ENCODE data around the gene CUX1. TPM values are rescaled to one million over a fixed set of nuclear protein-coding genes. Genes with fewer than 3 reads are reported as not detected.

CUX1 gene
- total and polyA plus RNA-seq, 10 of the 15 experiments (the other 5 are each of a cell fraction or from before 2014, with no cell fraction given): 6.1 to 48.6 (median 25.9) TPM

- TF ChIP-seq, protein P1, sequence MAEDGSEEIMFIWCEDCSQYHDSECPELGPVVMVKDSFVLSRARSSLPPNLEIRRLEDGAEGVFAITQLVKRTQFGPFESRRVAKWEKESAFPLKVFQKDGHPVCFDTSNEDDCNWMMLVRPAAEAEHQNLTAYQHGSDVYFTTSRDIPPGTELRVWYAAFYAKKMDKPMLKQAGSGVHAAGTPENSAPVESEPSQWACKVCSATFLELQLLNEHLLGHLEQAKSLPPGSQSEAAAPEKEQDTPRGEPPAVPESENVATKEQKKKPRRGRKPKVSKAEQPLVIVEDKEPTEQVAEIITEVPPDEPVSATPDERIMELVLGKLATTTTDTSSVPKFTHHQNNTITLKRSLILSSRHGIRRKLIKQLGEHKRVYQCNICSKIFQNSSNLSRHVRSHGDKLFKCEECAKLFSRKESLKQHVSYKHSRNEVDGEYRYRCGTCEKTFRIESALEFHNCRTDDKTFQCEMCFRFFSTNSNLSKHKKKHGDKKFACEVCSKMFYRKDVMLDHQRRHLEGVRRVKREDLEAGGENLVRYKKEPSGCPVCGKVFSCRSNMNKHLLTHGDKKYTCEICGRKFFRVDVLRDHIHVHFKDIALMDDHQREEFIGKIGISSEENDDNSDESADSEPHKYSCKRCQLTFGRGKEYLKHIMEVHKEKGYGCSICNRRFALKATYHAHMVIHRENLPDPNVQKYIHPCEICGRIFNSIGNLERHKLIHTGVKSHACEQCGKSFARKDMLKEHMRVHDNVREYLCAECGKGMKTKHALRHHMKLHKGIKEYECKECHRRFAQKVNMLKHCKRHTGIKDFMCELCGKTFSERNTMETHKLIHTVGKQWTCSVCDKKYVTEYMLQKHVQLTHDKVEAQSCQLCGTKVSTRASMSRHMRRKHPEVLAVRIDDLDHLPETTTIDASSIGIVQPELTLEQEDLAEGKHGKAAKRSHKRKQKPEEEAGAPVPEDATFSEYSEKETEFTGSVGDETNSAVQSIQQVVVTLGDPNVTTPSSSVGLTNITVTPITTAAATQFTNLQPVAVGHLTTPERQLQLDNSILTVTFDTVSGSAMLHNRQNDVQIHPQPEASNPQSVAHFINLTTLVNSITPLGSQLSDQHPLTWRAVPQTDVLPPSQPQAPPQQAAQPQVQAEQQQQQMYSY (CRISPR knock-in tag; IDR thresholded peaks at IDR 0.05): no peak
- TF ChIP-seq SRF (IDR thresholded peaks at IDR 0.05; ENCODE audit: low read depth in 2 of 2, low read length in 2 of 2): no peak
- no peak for TF ChIP-seq SREBF1 (IDR thresholded peaks at IDR 0.05; ENCODE audit: low read length)
- TF ChIP-seq, protein P2, sequence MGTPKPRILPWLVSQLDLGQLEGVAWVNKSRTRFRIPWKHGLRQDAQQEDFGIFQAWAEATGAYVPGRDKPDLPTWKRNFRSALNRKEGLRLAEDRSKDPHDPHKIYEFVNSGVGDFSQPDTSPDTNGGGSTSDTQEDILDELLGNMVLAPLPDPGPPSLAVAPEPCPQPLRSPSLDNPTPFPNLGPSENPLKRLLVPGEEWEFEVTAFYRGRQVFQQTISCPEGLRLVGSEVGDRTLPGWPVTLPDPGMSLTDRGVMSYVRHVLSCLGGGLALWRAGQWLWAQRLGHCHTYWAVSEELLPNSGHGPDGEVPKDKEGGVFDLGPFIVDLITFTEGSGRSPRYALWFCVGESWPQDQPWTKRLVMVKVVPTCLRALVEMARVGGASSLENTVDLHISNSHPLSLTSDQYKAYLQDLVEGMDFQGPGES (IDR thresholded peaks at IDR 0.05): no peak
- no peak for TF ChIP-seq BMI1 (IDR thresholded peaks at IDR 0.05; ENCODE audit: borderline replicate concordance)
- TF ChIP-seq NRF1 (conservative IDR thresholded peaks at IDR 0.05; ENCODE audit: low read depth, low read length): no peak
These were observed 463.1 kb downstream of the CUX1 start (continued) for GRCh38 chr7:102280521-102280920.

GRCh38 chr7:102281785-102282184, 464.4 kb downstream of the CUX1 start:
- WGBS (ENCODE audit: insufficient coverage, insufficient replicate concordance, low lambda C conversion rate, missing lambda C conversion rate): 92% methylated on average over 14 of the region's 14 CpGs
- intact Hi-C loops (cut with micrococcal nuclease; ENCODE audit: unreplicated experiment): no loop called here
- no peak overlapping the region for H3K9ac ChIP-seq (ENCODE audit: control insufficient read depth, insufficient read depth, low read length)
- FAIRE-seq (no peak), DNase-seq (ENCODE audit: low read depth, low spot score) (no peak), ATAC-seq (no peak)
- no peak overlapping the region for H3K4me3 ChIP-seq
- H3K27me3 ChIP-seq (replicated peaks in 1 of 2; ENCODE audit: control insufficient read depth in 2 of 2, insufficient read depth in 2 of 2, low read length in 1 of 2): no peaks in the 10 kb centered on the region
- H3K4me2 ChIP-seq (ENCODE audit: control insufficient read depth, insufficient read depth): no peak overlapping the region
- H3K36me3 ChIP-seq (ENCODE audit: control insufficient read depth in 2 of 2, insufficient read depth in 2 of 2, low read length in 1 of 2): no peaks in the 10 kb centered on the region
- ChIA-PET SMC1A (ENCODE audit: uncharacterized antibody, unreplicated experiment) (interaction anchor here (9.2 kb wide), 1 partner anchor 108 kb away, joined by 122 read pairs; no protein-coding TSS in a partner anchor), POLR2A (interaction anchor here (0.6 kb wide), 1 partner anchor 24 kb away, joined by 3 read pairs; no protein-coding TSS in a partner anchor), CTCF (interaction anchor here (1.1 to 9.3 kb wide), 3 partner anchors 110 to 128 kb away, joined by 3 to 205 read pairs (median 3); partner anchors contain the start of gene PRKRIP1), RAD21 (ENCODE audit: unreplicated experiment) (interaction anchor here (1.5 kb wide), 1 partner anchor 111 kb away, joined by 4 read pairs; no protein-coding TSS in a partner anchor)
- no peaks in the 10 kb centered on the region; the same call in 1 of the 2 replicates for H3K79me2 ChIP-seq (ENCODE audit: control insufficient read depth, insufficient read depth, low read length)
- peaks cover 48% of the 10 kb centered on the region for H3K4me1 ChIP-seq (ENCODE audit: control insufficient read depth, insufficient read depth, low read length)
- H4K20me1 ChIP-seq (ENCODE audit: control insufficient read depth, insufficient read depth): no peaks in the 10 kb centered on the region
- BruUV-seq (replicated peaks): no TSS peak
- H3K9me3 ChIP-seq (replicated peaks; ENCODE audit: control insufficient read depth, insufficient read depth, low read length): no peaks in the 10 kb centered on the region
- in situ Hi-C loops (cut with MboI): loop anchor here (5.0 kb wide), 1 partner anchor 111 kb away; no protein-coding TSS in a partner anchor
- H2AFZ ChIP-seq (ENCODE audit: control insufficient read depth, low read depth, low read length): no peak overlapping the region
- H3K27ac ChIP-seq (ENCODE audit: control insufficient read depth, insufficient read depth): no peak overlapping the region
- no peak for TF ChIP-seq FOXM1 (IDR thresholded peaks at IDR 0.05; ENCODE audit: low read depth, low read length)
- no peak for TF ChIP-seq NFYA (IDR thresholded peaks at IDR 0.05; ENCODE audit: borderline replicate concordance, low read depth, low read length)
- TF ChIP-seq HDAC6 (IDR thresholded peaks at IDR 0.05; ENCODE audit: unreplicated experiment): no peak
- TF ChIP-seq SREBF2 (IDR thresholded peaks at IDR 0.05; ENCODE audit: low read length): no peak
- no peak for TF ChIP-seq E2F8 (IDR thresholded peaks at IDR 0.05; ENCODE audit: low read depth, partially characterized antibody)
- no peak for TF ChIP-seq PAX5 (IDR thresholded peaks at IDR 0.05; ENCODE audit: borderline replicate concordance, low read depth, low read length)
- TF ChIP-seq BMI1 (IDR thresholded peaks at IDR 0.05; ENCODE audit: borderline replicate concordance): no peak
- no peak for TF ChIP-seq NR2C2 (IDR thresholded peaks at IDR 0.05; ENCODE audit: borderline replicate concordance, control insufficient read depth, insufficient read length, low read depth)
- TF ChIP-seq SMARCA5 (IDR thresholded peaks at IDR 0.05): no peak
- TF ChIP-seq SRF (IDR thresholded peaks at IDR 0.05; ENCODE audit: low read depth in 2 of 2, low read length in 2 of 2): no peak
- no peak for TF ChIP-seq IKZF2 (IDR thresholded peaks at IDR 0.05)
- no peak for TF ChIP-seq CBX3 (IDR thresholded peaks at IDR 0.05; ENCODE audit: borderline replicate concordance, low read depth)
